Ishikawa (cell line): ENCODE data around the gene SUN3.

ENCODE experiments used
- CEBPB ChIP-seq: IDR thresholded peaks from 2 replicates; pipeline ENCODE4 v1.6.1; 2012
- CREB1 ChIP-seq: IDR thresholded peaks from 2 replicates; pipeline ENCODE4 v1.6.1; 2012; ENCODE audit warnings: low read depth
- EGR1 ChIP-seq: IDR thresholded peaks from 2 replicates; pipeline ENCODE4 v1.6.1; 2012
- EP300 ChIP-seq: IDR thresholded peaks from 2 replicates; pipeline ENCODE4 v1.6.1; 2012; ENCODE audit warnings: borderline replicate concordance
- FOXM1 ChIP-seq: IDR thresholded peaks from 2 replicates; pipeline ENCODE4 v1.6.1; 2012; ENCODE audit warnings: low read depth, borderline replicate concordance
- MAX ChIP-seq: IDR thresholded peaks from 2 replicates; pipeline ENCODE4 v1.6.1; 2012
- NFIC ChIP-seq: IDR thresholded peaks from 2 replicates; pipeline ENCODE4 v1.6.1; 2012
- RAD21 ChIP-seq: IDR thresholded peaks from 2 replicates; pipeline ENCODE4 v1.6.1; 2012; ENCODE audit warnings: low read depth
- REST ChIP-seq: IDR thresholded peaks from 2 replicates; pipeline ENCODE4 v1.6.1; 2012; ENCODE audit warnings: low read depth, mild to moderate bottlenecking
- TAF1 ChIP-seq: IDR thresholded peaks from 2 replicates; pipeline ENCODE4 v1.6.1; 2012; ENCODE audit warnings: low read depth, mild to moderate bottlenecking
- TCF12 ChIP-seq: IDR thresholded peaks from 2 replicates; pipeline ENCODE4 v1.6.1; 2012; ENCODE audit warnings: low read depth
- TEAD4 ChIP-seq: IDR thresholded peaks from 2 replicates; pipeline ENCODE4 v1.6.1; 2012
- USF1 ChIP-seq: IDR thresholded peaks from 2 replicates; pipeline ENCODE4 v1.6.1; 2012
- YY1 ChIP-seq: IDR thresholded peaks from 2 replicates; pipeline ENCODE4 v1.6.1; 2012; ENCODE audit warnings: low read depth
- ZBTB7A ChIP-seq: IDR thresholded peaks from 2 replicates; pipeline ENCODE4 v1.6.1; 2012; ENCODE audit warnings: low read depth

SUN3 gene

GRCh38 chr7:47979145-47979831, 49.6 kb downstream of the SUN3 start, which contains the start of gene HUS1:
Gene HUS1 (minus strand): TSS chr7:47979615. CDS start chr7:47979519, 96 bp downstream.
- TF ChIP-seq CREB1 (0 out of 2 replicates have a peak, but pooled peaks have one; percentile 31), TCF12 (peak; percentile 77), USF1 (peak; percentile 79), ZBTB7A (peak; percentile 88), EGR1 (peak; percentile 65), YY1 (peak; percentile 85), RAD21 (no peak), REST (no peak), FOXM1 (no peak), MAX (peak; percentile 78), TAF1 (peak; percentile 92), CEBPB (no peak), NFIC (peak; percentile 33; the same call in 1 of the 2 replicates), EP300 (peak; percentile 47; the same call in 1 of the 2 replicates), TEAD4 (peak; percentile 50)

- TF ChIP-seq RAD21 (no peak), CEBPB (no peak), FOXM1 (no peak), YY1 (no peak), TCF12 (no peak), EP300 (no peak), MAX (no peak), ZBTB7A (no peak), CREB1 (no peak), TAF1 (no peak), TEAD4 (no peak), REST (no peak), NFIC (no peak), EGR1 (no peak), USF1 (no peak)
These were observed 50.1 kb downstream of the SUN3 start for GRCh38 chr7:47978790-47979144.

GRCh38 chr7:47973739-47974138, 55.2 kb downstream of the SUN3 start:
- TF ChIP-seq RAD21 (no peak), REST (no peak), EGR1 (no peak), YY1 (no peak), TAF1 (no peak), CEBPB (no peak)

- no peak for TF ChIP-seq TCF12
- TF ChIP-seq TEAD4 = no peak
- TF ChIP-seq ZBTB7A = no peak
- TF ChIP-seq EP300 = no peak
- TF ChIP-seq MAX = no peak
- no peak for TF ChIP-seq RAD21
- no peak for TF ChIP-seq EGR1
- no peak for TF ChIP-seq REST
- TF ChIP-seq CREB1 = no peak
- no peak for TF ChIP-seq NFIC
- TF ChIP-seq YY1 = no peak
- no peak for TF ChIP-seq USF1
These were observed 58.1 kb downstream of the SUN3 start for GRCh38 chr7:47970761-47971160.
